ENCODE data around the gene DDIT3.

DNA sequence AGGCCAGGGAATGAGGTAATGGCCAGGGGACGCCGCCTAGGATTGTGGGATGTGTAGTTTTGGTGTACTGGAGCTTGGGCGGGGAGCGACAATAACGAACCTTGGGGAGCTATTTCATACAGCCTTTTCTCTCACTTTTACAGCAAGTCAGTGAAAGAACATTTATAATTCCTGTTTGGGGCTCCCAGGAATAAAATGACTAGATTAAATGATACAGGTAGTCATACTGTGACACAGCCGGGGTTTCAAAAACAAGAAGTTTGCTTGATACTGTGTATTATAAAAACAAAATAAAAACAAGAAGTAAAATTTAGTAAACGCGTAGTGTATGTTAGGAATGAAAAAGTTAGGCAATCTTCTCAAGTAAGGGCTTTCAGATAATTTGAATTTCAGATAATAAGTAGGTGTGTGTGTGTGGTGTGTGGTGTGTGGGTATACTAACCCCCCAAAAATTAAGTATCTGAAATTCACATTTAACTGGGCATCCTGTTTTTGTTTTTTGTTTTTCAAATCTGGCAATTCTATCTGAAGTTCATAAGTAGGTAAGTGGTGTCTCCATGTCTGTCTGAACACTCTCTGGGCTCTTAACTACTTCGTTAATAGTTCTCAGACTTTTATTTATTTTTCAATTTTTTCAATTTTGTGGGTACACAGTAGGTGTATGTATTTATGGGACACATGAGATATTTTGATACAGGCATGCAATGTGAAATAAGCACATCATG, 27.1 kb upstream of the DDIT3 start:
- TF ChIP-seq POLR2A (IDR thresholded peaks at IDR 0.05; ENCODE audit: low read depth, low read length) = no peak
- no peak for TF ChIP-seq TAF1 (IDR thresholded peaks at IDR 0.05; ENCODE audit: borderline replicate concordance, low read depth, low read length)
- no peak for TF ChIP-seq POLR2AphosphoS5 (IDR thresholded peaks at IDR 0.05; ENCODE audit: low read depth, low read length)

Data from GM12892 (cell line).